B cell (primary cell): ENCODE measurements around the gene TSN.

Source experiments
- EZH2 ChIP-seq: IDR thresholded peaks from 2 replicates; pipeline ENCODE4 v1.6.1; 2012; ENCODE audit warnings: borderline replicate concordance, low read depth, mild to moderate bottlenecking, moderate library complexity, low read length; ENCODE audit not compliant: insufficient read depth, poor library complexity, severe bottlenecking
- TF ChIP-seq, protein P1 (sequence below): fragments of 200-600 bp; IDR thresholded peaks from one replicate; pipeline ENCODE4 v1.8.0; 2022; ENCODE audit warnings: antibody characterized with exemption, mild to moderate bottlenecking

DNA sequence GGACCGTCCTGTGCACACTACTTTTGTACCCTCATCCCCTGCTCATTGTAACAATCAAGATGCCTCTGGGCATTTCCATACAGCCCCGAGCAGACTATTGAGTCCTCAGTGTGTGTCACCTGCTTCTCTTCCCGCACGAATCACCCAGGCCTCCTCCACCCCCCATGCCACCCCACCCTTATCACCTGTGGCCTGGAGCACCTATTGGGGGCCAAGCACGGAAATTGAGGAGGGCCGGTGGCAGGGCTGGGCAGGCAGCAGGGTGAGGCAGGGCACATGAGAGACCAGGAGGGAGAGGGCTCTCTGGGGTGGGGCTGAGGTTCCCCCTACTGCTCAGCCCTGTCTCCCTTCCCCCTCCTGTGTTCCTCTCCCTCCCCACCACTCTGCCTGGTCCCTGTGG lies 14.5 kb upstream of the TSN start:
- TF ChIP-seq, protein P1, sequence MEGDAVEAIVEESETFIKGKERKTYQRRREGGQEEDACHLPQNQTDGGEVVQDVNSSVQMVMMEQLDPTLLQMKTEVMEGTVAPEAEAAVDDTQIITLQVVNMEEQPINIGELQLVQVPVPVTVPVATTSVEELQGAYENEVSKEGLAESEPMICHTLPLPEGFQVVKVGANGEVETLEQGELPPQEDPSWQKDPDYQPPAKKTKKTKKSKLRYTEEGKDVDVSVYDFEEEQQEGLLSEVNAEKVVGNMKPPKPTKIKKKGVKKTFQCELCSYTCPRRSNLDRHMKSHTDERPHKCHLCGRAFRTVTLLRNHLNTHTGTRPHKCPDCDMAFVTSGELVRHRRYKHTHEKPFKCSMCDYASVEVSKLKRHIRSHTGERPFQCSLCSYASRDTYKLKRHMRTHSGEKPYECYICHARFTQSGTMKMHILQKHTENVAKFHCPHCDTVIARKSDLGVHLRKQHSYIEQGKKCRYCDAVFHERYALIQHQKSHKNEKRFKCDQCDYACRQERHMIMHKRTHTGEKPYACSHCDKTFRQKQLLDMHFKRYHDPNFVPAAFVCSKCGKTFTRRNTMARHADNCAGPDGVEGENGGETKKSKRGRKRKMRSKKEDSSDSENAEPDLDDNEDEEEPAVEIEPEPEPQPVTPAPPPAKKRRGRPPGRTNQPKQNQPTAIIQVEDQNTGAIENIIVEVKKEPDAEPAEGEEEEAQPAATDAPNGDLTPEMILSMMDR = no peak
- TF ChIP-seq EZH2 = no peak
